CD14-positive monocyte (primary cell): ENCODE measurements around the gene CHL1. TPM values are rescaled to one million over a fixed set of nuclear protein-coding genes. Genes with fewer than 3 reads are reported as not detected.

Source experiments
- DNase-seq, 3 donors: peaks; one replicate each; pipeline ENCODE4 v3.0.0-alpha.2; 2011 to 2022
- H2AFZ ChIP-seq: 2 replicates; pipeline ENCODE4 v1.6.0; 2012; ENCODE audit warnings: mild to moderate bottlenecking, low read depth, low read length, inconsistent platforms; ENCODE audit not compliant: insufficient read depth, poor library complexity, severe bottlenecking
- H3K27ac ChIP-seq, 2 donors: 1 replicate in 1 of 2; 2 replicates in 1 of 2; pipeline ENCODE4 v1.5.1; 2012 to 2013; ENCODE audit warnings: low read length in 2 of 2, control low read depth in 1 of 2, inconsistent platforms in 1 of 2, low read depth in 1 of 2, mild to moderate bottlenecking in 1 of 2
- H3K27me3 ChIP-seq, 2 donors: one replicate each; pipeline versions ENCODE4 v1.6.0 to v1.6.1; 2011 to 2013; ENCODE audit warnings: low read length in 2 of 2; ENCODE audit not compliant: control insufficient read depth in 2 of 2, insufficient read depth in 2 of 2
- H3K36me3 ChIP-seq, 2 donors: replicated peaks in 1 of 2; 1 replicate in 1 of 2; 2 replicates in 1 of 2; pipeline versions ENCODE4 v1.5.1 to v1.6.1; 2012 to 2013; ENCODE audit warnings: low read length in 2 of 2, control low read depth in 1 of 2, inconsistent platforms in 1 of 2, mild to moderate bottlenecking in 1 of 2; ENCODE audit not compliant: insufficient read depth in 2 of 2, control insufficient read depth in 1 of 2
- H3K4me1 ChIP-seq, 2 donors: 1 replicate in 1 of 2; 2 replicates in 1 of 2; pipeline versions ENCODE4 v1.5.1 to v1.6.1; 2012 to 2013; ENCODE audit warnings: low read length in 2 of 2, control low read depth in 1 of 2, inconsistent platforms in 1 of 2, mild to moderate bottlenecking in 1 of 2, moderate library complexity in 1 of 2; ENCODE audit not compliant: insufficient read depth in 2 of 2, control insufficient read depth in 1 of 2
- H3K4me2 ChIP-seq: replicated peaks from 2 replicates; pipeline ENCODE3; 2012; ENCODE audit warnings: low read length, moderate library complexity, mild to moderate bottlenecking; ENCODE audit not compliant: poor library complexity, severe bottlenecking; ENCODE audit errors: extremely low read depth
- H3K4me3 ChIP-seq, 3 experiments: fragments of 200-600 bp in 1 of 3; sonication (generic) in 1 of 3; replicated peaks in 1 of 3; 1 replicate in 2 of 3; 2 replicates in 1 of 3; pipeline ENCODE4 v1.5.1; 2011 to 2013; ENCODE audit warnings: low read length in 3 of 3, mild to moderate bottlenecking in 3 of 3, control low read depth in 2 of 3, low read depth in 2 of 3, inconsistent platforms in 1 of 3, moderate library complexity in 1 of 3
- H3K79me2 ChIP-seq: 2 replicates; pipeline ENCODE4 v1.6.0; 2012; ENCODE audit warnings: mild to moderate bottlenecking, control low read depth, inconsistent platforms, low read length, moderate library complexity; ENCODE audit not compliant: insufficient read depth
- H3K9ac ChIP-seq: 2 replicates; pipeline ENCODE4 v1.6.0; 2017; ENCODE audit warnings: low read length, mild to moderate bottlenecking; ENCODE audit not compliant: insufficient read depth, poor library complexity, severe bottlenecking
- H3K9me3 ChIP-seq, 2 donors: replicated peaks in 1 of 2; 1 replicate in 1 of 2; 2 replicates in 1 of 2; pipeline versions ENCODE4 v1.5.1 to v1.6.1; 2012 to 2013; ENCODE audit warnings: low read length in 2 of 2, control low read depth in 1 of 2; ENCODE audit not compliant: control insufficient read depth in 1 of 2, insufficient read depth in 1 of 2
- H4K20me1 ChIP-seq: 2 replicates; pipeline ENCODE4 v1.6.0; 2012; ENCODE audit warnings: mild to moderate bottlenecking, low read length, control low read depth, moderate library complexity; ENCODE audit not compliant: insufficient read depth
- H3K27ac Mint-ChIP-seq, 7 donors: one replicate each; pipeline ENCODE4 v1.8.0; 2020; ENCODE audit warnings: mild to moderate bottlenecking in 7 of 7, mixed read lengths in 7 of 7, moderate library complexity in 6 of 7, inconsistent platforms in 2 of 7
- H3K27me3 Mint-ChIP-seq, 3 donors: one replicate each; pipeline ENCODE4 v1.8.0; 2021 to 2022; ENCODE audit warnings: low read depth in 3 of 3, mild to moderate bottlenecking in 3 of 3, mixed read lengths in 3 of 3, moderate library complexity in 3 of 3, inconsistent platforms in 1 of 3
- H3K36me3 Mint-ChIP-seq, 2 donors: one replicate each; pipeline ENCODE4 v1.8.0; 2020; ENCODE audit warnings: mixed read lengths in 2 of 2, inconsistent platforms in 1 of 2, mild to moderate bottlenecking in 1 of 2
- H3K4me1 Mint-ChIP-seq: one replicate; pipeline ENCODE4 v1.8.0; 2020; ENCODE audit warnings: mild to moderate bottlenecking, mixed read lengths
- H3K4me3 Mint-ChIP-seq, 2 donors: one replicate each; pipeline ENCODE4 v1.8.0; 2020; ENCODE audit warnings: mild to moderate bottlenecking in 2 of 2, mixed read lengths in 2 of 2, moderate library complexity in 1 of 2
- H3K9me3 Mint-ChIP-seq, 7 donors: one replicate each; pipeline ENCODE4 v1.8.0; 2020 to 2022; ENCODE audit warnings: mixed read lengths in 7 of 7, mild to moderate bottlenecking in 6 of 7, moderate library complexity in 6 of 7, inconsistent platforms in 2 of 7
- CTCF ChIP-seq: fragments of 200-600 bp; IDR thresholded peaks from one replicate; pipeline ENCODE4 v1.8.0; 2022; ENCODE audit warnings: antibody characterized with exemption, mild to moderate bottlenecking
- WGBS: methylation state at CpG from one replicate; pipeline ENCODE4 v1.1.5; 2013; ENCODE audit warnings: missing lambda C conversion rate; ENCODE audit not compliant: insufficient coverage; 5-methylcytosine and 5-hydroxymethylcytosine counted together
- intact Hi-C, 2 donors: fragments of 100-400 bp; cut with micrococcal nuclease; formaldehyde crosslinking; loops; one replicate each; pipeline versions ENCODE4 v1.15.0 to v1.15.1; 2023
- polyA plus RNA-seq, 3 donors: library from polyadenylated mRNA; depleted of rRNA in 1 of 3; unstranded in 2 of 3; stranded (reverse) in 1 of 3; fragments of 300-500 nt in 2 of 3; fragments of >200 nt in 1 of 3; fragmentation: Illumina TruSeq in 2 of 3; gene quantifications; 1 replicate in 2 of 3; 2 replicates in 1 of 3; pipeline ENCODE4 v1.2.3, GENCODE V29; 2012 to 2021

CHL1 gene
- polyA plus RNA-seq, 3 donors: not detected

GRCh38 chr3:331881-332280 is 135.3 kb downstream of the CHL1 start:
- no peak overlapping the region for H3K27ac ChIP-seq
- no peaks in the 10 kb centered on the region for H3K9me3 ChIP-seq
- no peaks in the 10 kb centered on the region for H3K79me2 ChIP-seq
- H3K4me3 ChIP-seq: no peak overlapping the region
- WGBS: 100% methylated on average over 2 of the region's 5 CpGs
- H3K27me3 Mint-ChIP-seq: no peaks in the 10 kb centered on the region
- no peaks in the 10 kb centered on the region for H3K4me1 Mint-ChIP-seq
- H3K27ac Mint-ChIP-seq: no peak overlapping the region
- H3K4me1 ChIP-seq: no peaks in the 10 kb centered on the region
- DNase-seq: no peak
- no peak overlapping the region for H3K4me2 ChIP-seq
- intact Hi-C loops: no loop called here
- H3K27me3 ChIP-seq: no peaks in the 10 kb centered on the region
- no peaks in the 10 kb centered on the region for H3K36me3 ChIP-seq
- H3K9ac ChIP-seq: no peak overlapping the region
- no peak overlapping the region for H2AFZ ChIP-seq
- no peak for TF ChIP-seq CTCF
- no peaks in the 10 kb centered on the region for H4K20me1 ChIP-seq
- no peaks in the 10 kb centered on the region for H3K36me3 Mint-ChIP-seq
- H3K4me3 Mint-ChIP-seq: no peak overlapping the region
- peaks cover 0 to 2% (median 0%) of the 10 kb centered on the region in 7 donors for H3K9me3 Mint-ChIP-seq

GRCh38 chr3:332701-333100 is 136.1 kb downstream of the CHL1 start:
- no peak overlapping the region for H3K27ac Mint-ChIP-seq
- Histone ChIP-seq H3K4me1 (no peaks in the 10 kb centered on the region), H3K27me3 (no peaks in the 10 kb centered on the region), H3K9me3 (no peaks in the 10 kb centered on the region), H3K4me2 (no peak overlapping the region), H2AFZ (no peak overlapping the region), H3K27ac (no peak overlapping the region), H3K79me2 (no peaks in the 10 kb centered on the region), H3K4me3 (no peak overlapping the region), H4K20me1 (no peaks in the 10 kb centered on the region), H3K9ac (no peak overlapping the region), H3K36me3 (no peaks in the 10 kb centered on the region)
- no peaks in the 10 kb centered on the region for H3K4me1 Mint-ChIP-seq
- peaks cover 0 to 2% (median 0%) of the 10 kb centered on the region in 7 donors for H3K9me3 Mint-ChIP-seq
- no peak for DNase-seq
- no peaks in the 10 kb centered on the region for H3K36me3 Mint-ChIP-seq
- WGBS: no CpG with 5 or more reads among the region's 2 CpGs
- intact Hi-C loops: no loop called here
- no peak overlapping the region for H3K4me3 Mint-ChIP-seq
- no peaks in the 10 kb centered on the region for H3K27me3 Mint-ChIP-seq
- no peak for TF ChIP-seq CTCF
